Right atrium auricular region (tissue), 2 donors: ENCODE data around the gene DNM2. TPM values are rescaled to one million over a fixed set of nuclear protein-coding genes. Genes with fewer than 3 reads are reported as not detected.

Experiments
- DNase-seq: peaks from one replicate; pipeline ENCODE4 v3.0.0-alpha.2; 2019; ENCODE audit warnings: low spot score
- H3K27ac ChIP-seq, 2 donors: fragments of 200-600 bp; sonication (generic); 1 replicate in 1 of 2; 2 replicates in 1 of 2; pipeline ENCODE4 v1.5.1; 2016 to 2019
- H3K27me3 ChIP-seq, 2 donors: fragments of 200-600 bp; sonication (generic); one replicate each; pipeline versions ENCODE4 v1.5.1 to v1.6.0; 2017 to 2019
- H3K36me3 ChIP-seq: fragments of 200-600 bp; sonication (generic); one replicate; pipeline ENCODE4 v1.5.1; 2016
- H3K4me1 ChIP-seq, 2 donors: fragments of 200-600 bp; sonication (generic); one replicate each; pipeline versions ENCODE4 v1.5.1 to v1.6.0; 2017 to 2019
- H3K4me3 ChIP-seq, 2 donors: fragments of 200-600 bp; sonication (generic); 1 replicate in 1 of 2; 2 replicates in 1 of 2; pipeline ENCODE4 v1.5.1; 2017 to 2019; ENCODE audit warnings: mild to moderate bottlenecking in 1 of 2, moderate library complexity in 1 of 2
- H3K9me3 ChIP-seq, 2 donors: fragments of 200-600 bp; sonication (generic); one replicate each; pipeline ENCODE4 v1.5.1; 2019
- CTCF ChIP-seq, 2 donors: fragments of 200-600 bp; sonication (generic); IDR thresholded peaks; one replicate each; pipeline ENCODE4 v1.5.1; 2019; ENCODE audit warnings: antibody characterized with exemption in 2 of 2
- total RNA-seq, 2 donors: library from RNA; depleted of rRNA; stranded (reverse); fragments of >200 nt; gene quantifications; one replicate each; pipeline ENCODE4 v1.1.0, GENCODE V29; 2016

Gene DNM2
- total RNA-seq, 2 donors from 2014 or later, result 111 to 144 TPM

- H3K27me3 ChIP-seq, result no peaks in the 10 kb centered on the region
- peaks cover 0 to 6% of the 10 kb centered on the region in 2 donors for H3K9me3 ChIP-seq
- no peak for TF ChIP-seq CTCF (IDR thresholded peaks at IDR 0.05)
- H3K36me3 ChIP-seq, result peaks cover under 1% of the 10 kb centered on the region
- H3K4me1 ChIP-seq, result peaks cover 0 to 14% of the 10 kb centered on the region in 2 donors
- no peak for DNase-seq
- H3K27ac ChIP-seq, result no peak overlapping the region
- no peak overlapping the region for H3K4me3 ChIP-seq
Observed at GRCh38 chr19:10838377-10838776, 120.5 kb downstream of the DNM2 start.

- DNase-seq, result no peak
- Histone ChIP-seq H3K27ac (no peak overlapping the region), H3K4me1 (peaks cover 0 to 14% of the 10 kb centered on the region in 2 donors), H3K36me3 (no peaks in the 10 kb centered on the region), H3K27me3 (no peaks in the 10 kb centered on the region), H3K4me3 (no peak overlapping the region), H3K9me3 (peaks cover 0 to 6% of the 10 kb centered on the region in 2 donors)
- TF ChIP-seq CTCF (IDR thresholded peaks at IDR 0.05), result no peak
Observed at GRCh38 chr19:10839114-10840050, 121.5 kb downstream of the DNM2 start.

GRCh38 chr19:10842788-10843187, 124.9 kb downstream of the DNM2 start:
- TF ChIP-seq CTCF (IDR thresholded peaks at IDR 0.05), result no peak
- Histone ChIP-seq H3K27me3 (no peaks in the 10 kb centered on the region), H3K36me3 (no peaks in the 10 kb centered on the region), H3K4me1 (no peaks in the 10 kb centered on the region), H3K4me3 (no peak overlapping the region), H3K9me3 (peaks cover 0 to 15% of the 10 kb centered on the region in 2 donors), H3K27ac (no peak overlapping the region)
- DNase-seq, result no peak

GRCh38 chr19:10846500-10847202, 128.8 kb downstream of the DNM2 start:
- Histone ChIP-seq H3K27ac (no peak overlapping the region), H3K4me3 (no peak overlapping the region), H3K4me1 (no peaks in the 10 kb centered on the region), H3K9me3 (peaks cover 0 to 15% of the 10 kb centered on the region in 2 donors), H3K36me3 (no peaks in the 10 kb centered on the region), H3K27me3 (no peaks in the 10 kb centered on the region)
- no peak for TF ChIP-seq CTCF (IDR thresholded peaks at IDR 0.05)
- DNase-seq, result no peak

- no peak within 1 kb of the TSS for H3K27ac ChIP-seq
- no peak within 1 kb of the TSS for H3K4me3 ChIP-seq
- H3K9me3 ChIP-seq, result peaks cover 0 to 15% of the 10 kb centered on the region in 2 donors
- TF ChIP-seq CTCF (IDR thresholded peaks at IDR 0.05), result no peak
- no peaks in the 10 kb centered on the region for H3K4me1 ChIP-seq
- no peaks in the 10 kb centered on the region for H3K36me3 ChIP-seq
- no peaks in the 10 kb centered on the region for H3K27me3 ChIP-seq
- DNase-seq, result no peak
Observed at GRCh38 chr19:10848230-10848856, 130.5 kb downstream of the DNM2 start, which contains the start of gene C19orf38. TSS of gene C19orf38 (plus strand) at chr19:10848415. CDS start at chr19:10848509, 94 bp downstream.
